Measurements from ENCODE around the gene GTF2H2C_2.
"Not testable (repeated sequence)": the region's sequence is repeated elsewhere in the genome, so short reads cannot be mapped to it uniquely, and the experiment has no call there.

DNA sequence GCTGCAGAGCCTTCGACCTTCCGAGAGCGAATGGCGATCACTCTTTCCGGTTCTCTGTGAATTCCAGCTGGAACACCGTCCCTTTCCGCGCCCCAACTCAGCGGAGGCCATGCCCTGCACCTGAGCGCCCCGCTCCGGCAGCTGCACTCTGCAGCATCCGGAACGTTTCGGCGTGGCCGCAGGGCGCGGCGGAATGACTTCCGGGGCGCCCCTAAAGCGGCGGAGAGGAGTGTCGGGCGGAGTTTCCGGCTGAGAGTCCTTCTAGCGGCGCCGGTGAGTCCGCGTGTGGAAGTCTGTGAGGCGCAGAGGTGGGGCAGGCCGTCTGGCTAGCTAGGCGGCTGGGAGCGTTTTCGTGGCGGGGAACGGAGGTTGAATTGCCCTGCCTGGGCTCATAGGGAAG lies at the start of gene GTF2H2C_2:
- TF ChIP-seq, protein P1, sequence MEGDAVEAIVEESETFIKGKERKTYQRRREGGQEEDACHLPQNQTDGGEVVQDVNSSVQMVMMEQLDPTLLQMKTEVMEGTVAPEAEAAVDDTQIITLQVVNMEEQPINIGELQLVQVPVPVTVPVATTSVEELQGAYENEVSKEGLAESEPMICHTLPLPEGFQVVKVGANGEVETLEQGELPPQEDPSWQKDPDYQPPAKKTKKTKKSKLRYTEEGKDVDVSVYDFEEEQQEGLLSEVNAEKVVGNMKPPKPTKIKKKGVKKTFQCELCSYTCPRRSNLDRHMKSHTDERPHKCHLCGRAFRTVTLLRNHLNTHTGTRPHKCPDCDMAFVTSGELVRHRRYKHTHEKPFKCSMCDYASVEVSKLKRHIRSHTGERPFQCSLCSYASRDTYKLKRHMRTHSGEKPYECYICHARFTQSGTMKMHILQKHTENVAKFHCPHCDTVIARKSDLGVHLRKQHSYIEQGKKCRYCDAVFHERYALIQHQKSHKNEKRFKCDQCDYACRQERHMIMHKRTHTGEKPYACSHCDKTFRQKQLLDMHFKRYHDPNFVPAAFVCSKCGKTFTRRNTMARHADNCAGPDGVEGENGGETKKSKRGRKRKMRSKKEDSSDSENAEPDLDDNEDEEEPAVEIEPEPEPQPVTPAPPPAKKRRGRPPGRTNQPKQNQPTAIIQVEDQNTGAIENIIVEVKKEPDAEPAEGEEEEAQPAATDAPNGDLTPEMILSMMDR (conservative IDR thresholded peaks at IDR 0.05; ENCODE audit: low read depth, low read length) = not testable (repeated sequence)
- TF ChIP-seq EZH2 (IDR thresholded peaks at IDR 0.05; ENCODE audit: borderline replicate concordance, low read depth, low read length, poor library complexity, severe bottlenecking) = not testable (repeated sequence)
